NB4 (cell line): Measurements from ENCODE around the gene DHTKD1.
"Not testable (repeated sequence)": the region's sequence is repeated elsewhere in the genome, so short reads cannot be mapped to it uniquely, and the experiment has no call there.

Source experiments
- DNase-seq: peaks from one replicate; pipeline ENCODE4 v3.0.0; 2010; ENCODE audit warnings: low read depth
- H3K4me3 ChIP-seq: one replicate; pipeline ENCODE4 v1.5.1; 2011; ENCODE audit warnings: mild to moderate bottlenecking, low read depth, low read length, moderate library complexity
- CTCF ChIP-seq: IDR thresholded peaks from one replicate; pipeline ENCODE4 v1.5.1; 2012; ENCODE audit warnings: low read depth, low read length
- MAX ChIP-seq: IDR thresholded peaks from 2 replicates; pipeline ENCODE4 v1.6.1; 2011; ENCODE audit warnings: low read depth, low read length
- MYC ChIP-seq: IDR thresholded peaks from 2 replicates; pipeline ENCODE4 v1.6.1; 2011; ENCODE audit warnings: low read depth, low read length
- POLR2A ChIP-seq: IDR thresholded peaks from 2 replicates; pipeline ENCODE4 v1.6.1; 2011; ENCODE audit warnings: mild to moderate bottlenecking; ENCODE audit not compliant: insufficient read length; ENCODE audit errors: extremely low read depth

Gene DHTKD1

GRCh38 chr10:12165999-12166775 is 97.4 kb downstream of the DHTKD1 start:
- no peak for DNase-seq
- no peak for TF ChIP-seq MAX
- no peak for TF ChIP-seq MYC
- no peak for TF ChIP-seq POLR2A
- TF ChIP-seq CTCF, result no peak

GRCh38 chr10:12171512-12171911 is 102.8 kb downstream of the DHTKD1 start:
- H3K4me3 ChIP-seq, DNase-seq: not testable (repeated sequence)

More at GRCh38 chr10:12165999-12166775, 97.4 kb downstream of the DHTKD1 start:
- H3K4me3 ChIP-seq, result no peak overlapping the region
